PFSK-1 (cell line): ENCODE data around the gene NUBPL.

ENCODE experiments used
- FOXP2 ChIP-seq: optimal IDR thresholded peaks from 2 replicates; pipeline ENCODE3; 2011; ENCODE audit warnings: borderline replicate concordance, control low read depth, inconsistent platforms; ENCODE audit not compliant: insufficient read depth; ENCODE audit errors: extremely low read length, extremely low read depth
- POLR2AphosphoS5 ChIP-seq: IDR thresholded peaks from 2 replicates; pipeline ENCODE4 v1.6.1; 2012; ENCODE audit warnings: low read depth, mild to moderate bottlenecking, control low read depth, low read length, moderate library complexity
- SIN3A ChIP-seq: IDR thresholded peaks from 2 replicates; pipeline ENCODE4 v1.6.1; 2012; ENCODE audit warnings: mild to moderate bottlenecking, low read length, moderate library complexity, borderline replicate concordance; ENCODE audit not compliant: insufficient read depth
- TAF1 ChIP-seq: IDR thresholded peaks from 2 replicates; pipeline ENCODE4 v1.6.1; 2012; ENCODE audit warnings: low read length, control low read depth, borderline replicate concordance; ENCODE audit not compliant: insufficient read depth
- TF ChIP-seq, protein P1 (sequence below), 2 experiments: IDR thresholded peaks; 2 replicates each; pipeline versions ENCODE4 v1.6.1 to v1.8.0; 2011 to 2012; ENCODE audit warnings: low read depth in 2 of 2, low read length in 2 of 2, control low read depth in 1 of 2, inconsistent platforms in 1 of 2, mild to moderate bottlenecking in 1 of 2, moderate library complexity in 1 of 2; ENCODE audit not compliant: insufficient read depth in 1 of 2

The NUBPL gene

DNA sequence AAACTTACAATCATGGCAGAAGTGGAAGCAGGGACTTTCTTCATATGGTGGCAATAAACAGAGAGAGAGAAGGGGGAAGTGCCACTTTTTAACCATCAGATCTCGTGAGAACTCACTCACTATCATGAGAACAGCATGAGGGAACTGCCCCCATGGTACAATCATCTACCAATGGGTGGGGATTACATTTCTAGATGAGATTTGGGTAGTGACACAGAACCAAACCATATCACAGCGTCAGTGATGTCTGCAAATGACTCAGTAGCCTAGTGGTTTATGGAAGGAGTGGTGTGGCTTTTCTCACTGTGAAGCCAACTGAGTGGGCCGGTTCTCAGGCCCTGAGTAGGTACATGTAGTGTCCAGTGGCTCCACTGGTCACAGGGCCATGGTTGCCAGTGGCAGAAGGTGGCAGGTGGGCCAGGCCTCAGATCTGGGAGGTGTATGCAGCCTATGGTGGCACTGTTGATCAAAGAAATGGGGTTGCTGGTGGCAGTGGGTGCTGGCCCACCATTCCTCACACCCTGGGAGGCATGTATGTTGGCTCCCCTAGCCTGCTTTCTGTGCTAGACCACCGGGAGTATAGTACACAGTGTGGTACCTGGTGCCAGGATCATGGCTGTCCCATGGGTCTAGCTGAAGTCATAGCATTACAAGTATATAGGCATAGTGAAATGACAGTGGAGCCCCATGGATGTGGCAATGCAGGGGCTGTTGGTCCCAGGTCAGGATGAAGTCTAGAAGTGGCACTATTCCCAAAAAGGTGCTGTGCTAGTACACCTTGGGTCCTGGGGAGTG lies 191.9 kb downstream of the NUBPL start:
- TF ChIP-seq SIN3A (no peak), POLR2AphosphoS5 (no peak), TAF1 (no peak), FOXP2 (no peak)
- TF ChIP-seq, protein P1, sequence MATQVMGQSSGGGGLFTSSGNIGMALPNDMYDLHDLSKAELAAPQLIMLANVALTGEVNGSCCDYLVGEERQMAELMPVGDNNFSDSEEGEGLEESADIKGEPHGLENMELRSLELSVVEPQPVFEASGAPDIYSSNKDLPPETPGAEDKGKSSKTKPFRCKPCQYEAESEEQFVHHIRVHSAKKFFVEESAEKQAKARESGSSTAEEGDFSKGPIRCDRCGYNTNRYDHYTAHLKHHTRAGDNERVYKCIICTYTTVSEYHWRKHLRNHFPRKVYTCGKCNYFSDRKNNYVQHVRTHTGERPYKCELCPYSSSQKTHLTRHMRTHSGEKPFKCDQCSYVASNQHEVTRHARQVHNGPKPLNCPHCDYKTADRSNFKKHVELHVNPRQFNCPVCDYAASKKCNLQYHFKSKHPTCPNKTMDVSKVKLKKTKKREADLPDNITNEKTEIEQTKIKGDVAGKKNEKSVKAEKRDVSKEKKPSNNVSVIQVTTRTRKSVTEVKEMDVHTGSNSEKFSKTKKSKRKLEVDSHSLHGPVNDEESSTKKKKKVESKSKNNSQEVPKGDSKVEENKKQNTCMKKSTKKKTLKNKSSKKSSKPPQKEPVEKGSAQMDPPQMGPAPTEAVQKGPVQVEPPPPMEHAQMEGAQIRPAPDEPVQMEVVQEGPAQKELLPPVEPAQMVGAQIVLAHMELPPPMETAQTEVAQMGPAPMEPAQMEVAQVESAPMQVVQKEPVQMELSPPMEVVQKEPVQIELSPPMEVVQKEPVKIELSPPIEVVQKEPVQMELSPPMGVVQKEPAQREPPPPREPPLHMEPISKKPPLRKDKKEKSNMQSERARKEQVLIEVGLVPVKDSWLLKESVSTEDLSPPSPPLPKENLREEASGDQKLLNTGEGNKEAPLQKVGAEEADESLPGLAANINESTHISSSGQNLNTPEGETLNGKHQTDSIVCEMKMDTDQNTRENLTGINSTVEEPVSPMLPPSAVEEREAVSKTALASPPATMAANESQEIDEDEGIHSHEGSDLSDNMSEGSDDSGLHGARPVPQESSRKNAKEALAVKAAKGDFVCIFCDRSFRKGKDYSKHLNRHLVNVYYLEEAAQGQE (IDR thresholded peaks at IDR 0.05; ENCODE audit: insufficient read depth in 1 of 2, low read depth in 2 of 2, low read length in 2 of 2), result no peak

DNA sequence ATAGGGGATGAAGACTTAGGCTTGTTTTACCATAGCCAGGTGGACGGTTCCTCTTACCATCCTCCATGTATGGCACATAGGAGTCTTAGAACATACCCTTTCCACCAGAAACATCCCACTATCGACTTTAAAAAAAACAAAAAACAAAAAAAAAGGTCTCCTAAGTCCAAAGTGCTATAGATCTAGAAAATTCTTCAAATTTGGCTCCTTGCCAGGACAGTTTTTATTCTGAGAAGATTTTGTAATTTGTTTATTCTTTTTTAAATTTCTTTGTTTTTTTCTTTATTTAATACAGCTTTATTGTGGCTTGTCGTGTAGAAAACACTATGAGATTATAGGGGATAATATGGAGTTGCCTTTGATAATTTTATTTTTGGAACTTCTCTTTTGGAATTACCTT lies 197.7 kb downstream of the NUBPL start:
- TF ChIP-seq TAF1 (no peak), FOXP2 (no peak), SIN3A (no peak), POLR2AphosphoS5 (no peak)
- TF ChIP-seq, protein P1 (IDR thresholded peaks at IDR 0.05; ENCODE audit: insufficient read depth in 1 of 2, low read depth in 2 of 2, low read length in 2 of 2), result no peak

DNA sequence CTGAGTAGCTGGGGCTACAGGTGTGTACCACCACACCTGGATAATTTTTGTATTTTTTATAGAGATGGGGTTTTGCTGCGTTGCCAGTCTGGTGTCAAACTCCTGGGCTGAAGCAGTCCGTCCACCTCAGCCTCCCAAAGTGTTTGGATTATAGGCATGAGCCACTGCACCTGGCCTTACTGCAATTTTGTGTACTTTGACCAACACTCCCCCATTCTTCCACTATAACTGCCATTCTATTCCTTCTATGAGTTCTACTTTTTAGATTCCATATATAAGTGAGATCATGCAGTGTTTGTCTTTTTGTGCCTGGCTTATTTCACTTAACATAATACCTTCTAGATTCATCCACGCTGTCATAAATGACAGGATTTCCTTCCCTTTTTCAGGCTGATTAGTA lies 199.1 kb downstream of the NUBPL start:
- no peak for TF ChIP-seq POLR2AphosphoS5
- no peak for TF ChIP-seq TAF1
- TF ChIP-seq, protein P1 (IDR thresholded peaks at IDR 0.05; ENCODE audit: insufficient read depth in 1 of 2, low read depth in 2 of 2, low read length in 2 of 2), result no peak
- no peak for TF ChIP-seq FOXP2
- no peak for TF ChIP-seq SIN3A

DNA sequence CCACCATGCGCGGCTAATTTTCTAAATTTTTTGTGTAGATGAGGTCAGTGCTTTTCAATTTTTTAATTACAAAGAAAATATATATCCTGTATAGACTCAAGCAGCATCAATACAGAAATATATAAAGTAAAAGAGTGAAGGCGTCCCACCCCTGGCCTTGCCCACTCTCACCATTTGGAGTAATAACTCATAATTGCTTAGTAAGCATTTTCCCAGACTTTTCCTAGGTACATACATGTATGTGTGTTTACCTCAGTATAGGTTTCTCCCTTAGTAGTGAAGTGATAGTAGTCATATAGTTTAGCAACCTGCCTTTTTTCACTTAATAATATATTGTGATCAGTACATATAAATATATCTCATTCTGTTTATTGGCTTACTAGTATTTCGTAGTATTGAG lies 200.1 kb downstream of the NUBPL start:
- TF ChIP-seq FOXP2 (no peak), POLR2AphosphoS5 (no peak), SIN3A (no peak), TAF1 (no peak)
- TF ChIP-seq, protein P1 (IDR thresholded peaks at IDR 0.05; ENCODE audit: insufficient read depth in 1 of 2, low read depth in 2 of 2, low read length in 2 of 2), result no peak

DNA sequence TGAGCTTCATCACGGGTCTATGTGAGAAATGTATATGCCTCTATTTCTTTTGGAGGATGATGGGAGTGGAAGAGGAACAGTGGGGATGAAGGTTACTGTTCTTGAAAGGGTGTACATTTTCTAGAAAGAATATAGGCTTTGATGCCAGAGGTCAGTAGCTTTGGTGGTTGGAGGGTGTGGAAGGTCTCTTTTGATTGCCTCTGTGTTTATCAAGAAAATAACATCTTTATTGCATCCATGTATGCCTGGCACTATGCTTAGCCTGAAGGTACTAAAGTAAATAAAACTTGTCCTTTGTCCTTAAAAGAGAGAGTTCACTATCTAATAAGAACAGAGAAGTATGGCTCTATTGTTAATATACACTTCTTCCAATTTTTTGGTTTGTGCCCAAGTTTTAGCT lies 201.8 kb downstream of the NUBPL start:
- TF ChIP-seq SIN3A (no peak), POLR2AphosphoS5 (no peak), TAF1 (no peak), FOXP2 (no peak)
- TF ChIP-seq, protein P1 (IDR thresholded peaks at IDR 0.05; ENCODE audit: insufficient read depth in 1 of 2, low read depth in 2 of 2, low read length in 2 of 2), result no peak
